Body of pancreas (tissue), 4 donors: ENCODE results near the gene AK5. TPM values are rescaled to one million over a fixed set of nuclear protein-coding genes. Genes with fewer than 3 reads are reported as not detected.

Experiments used
- ATAC-seq: fragments of 150-250 bp; one replicate; pipeline ENCODE4 v1.9.1; 2016
- DNase-seq, 4 donors: peaks; one replicate each; pipeline ENCODE4 v3.0.0-alpha.2; 2019
- H3K27ac ChIP-seq, 4 donors: fragments of 200-600 bp; sonication (generic); 1 replicate in 3 of 4; 2 replicates in 1 of 4; pipeline versions ENCODE4 v1.5.1 to v1.6.1; 2016 to 2019; ENCODE audit warnings: mild to moderate bottlenecking in 1 of 4, mixed read lengths in 1 of 4, moderate library complexity in 1 of 4
- H3K27me3 ChIP-seq, 2 donors: fragments of 200-600 bp; sonication (generic); one replicate each; pipeline ENCODE4 v1.6.0; 2016; ENCODE audit warnings: mild to moderate bottlenecking in 1 of 2
- H3K36me3 ChIP-seq, 2 donors: fragments of 200-600 bp; sonication (generic); replicated peaks in 1 of 2; 2 replicates each; pipeline ENCODE4 v1.5.1; 2016; ENCODE audit warnings: low read depth in 2 of 2; ENCODE audit not compliant: insufficient read depth in 1 of 2
- H3K4me1 ChIP-seq: fragments of 200-600 bp; sonication (generic); one replicate; pipeline ENCODE4 v1.6.0; 2016
- H3K4me3 ChIP-seq, 2 donors: fragments of 200-600 bp; sonication (generic); 1 replicate in 1 of 2; 2 replicates in 1 of 2; pipeline ENCODE4 v1.5.1; 2016 to 2019
- H3K9me3 ChIP-seq, 3 donors: fragments of 200-600 bp; sonication (generic); 1 replicate in 2 of 3; 2 replicates in 1 of 3; pipeline ENCODE4 v1.5.1; 2016
- POLR2A ChIP-seq, 3 donors: fragments of 450-650 bp; IDR thresholded peaks; one replicate each; pipeline ENCODE4 v1.6.1; 2016; ENCODE audit warnings: antibody characterized with exemption in 3 of 3, mild to moderate bottlenecking in 2 of 3
- WGBS, 2 donors: methylation state at CpG; one replicate each; pipeline ENCODE4 v1.1.5; 2017; 5-methylcytosine and 5-hydroxymethylcytosine counted together
- intact Hi-C: fragments of 100-400 bp; cut with DNase I; formaldehyde crosslinking; loops from one replicate; pipeline ENCODE4 v1.15.1; 2023
- total RNA-seq, 2 donors: library from RNA; depleted of rRNA; stranded (reverse); fragments of >200 nt; gene quantifications; one replicate each; pipeline ENCODE4 v1.1.0, GENCODE V29; 2016
- TF ChIP-seq, protein P1 (sequence below), 7 experiments: fragments of 450-650 bp in 4 of 7; fragments of 200-600 bp in 3 of 7; sonication (generic) in 3 of 7; IDR thresholded peaks; one replicate each; pipeline ENCODE4 v1.5.1; 2016 to 2019; ENCODE audit warnings: antibody characterized with exemption in 7 of 7

AK5 gene
- total RNA-seq, 2 donors from 2014 or later: not detected

DNA sequence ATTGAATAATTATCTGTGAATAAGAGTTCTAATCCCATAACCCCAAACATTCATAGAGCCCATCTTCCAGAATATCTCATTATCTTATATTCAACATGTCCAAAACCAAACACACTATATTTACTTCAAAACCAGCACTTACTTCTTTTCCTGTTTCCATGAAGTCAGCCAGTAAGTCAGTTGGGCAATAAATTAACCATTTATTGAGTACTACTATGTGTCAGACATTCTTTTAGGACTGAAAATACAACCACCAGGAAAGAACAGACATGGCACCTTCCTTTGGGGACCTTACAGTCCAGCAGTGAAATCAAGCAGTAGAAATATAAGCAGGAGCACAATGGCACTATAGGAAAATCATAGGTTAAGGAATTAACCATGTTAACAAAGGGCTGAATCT is 8.8 kb downstream of the AK5 start:
- Histone ChIP-seq H3K27ac (no peak overlapping the region), H3K9me3 (no peaks in the 10 kb centered on the region), H3K4me1 (no peaks in the 10 kb centered on the region), H3K36me3 (no peaks in the 10 kb centered on the region), H3K27me3 (no peaks in the 10 kb centered on the region), H3K4me3 (no peak overlapping the region)
- TF ChIP-seq, protein P1, sequence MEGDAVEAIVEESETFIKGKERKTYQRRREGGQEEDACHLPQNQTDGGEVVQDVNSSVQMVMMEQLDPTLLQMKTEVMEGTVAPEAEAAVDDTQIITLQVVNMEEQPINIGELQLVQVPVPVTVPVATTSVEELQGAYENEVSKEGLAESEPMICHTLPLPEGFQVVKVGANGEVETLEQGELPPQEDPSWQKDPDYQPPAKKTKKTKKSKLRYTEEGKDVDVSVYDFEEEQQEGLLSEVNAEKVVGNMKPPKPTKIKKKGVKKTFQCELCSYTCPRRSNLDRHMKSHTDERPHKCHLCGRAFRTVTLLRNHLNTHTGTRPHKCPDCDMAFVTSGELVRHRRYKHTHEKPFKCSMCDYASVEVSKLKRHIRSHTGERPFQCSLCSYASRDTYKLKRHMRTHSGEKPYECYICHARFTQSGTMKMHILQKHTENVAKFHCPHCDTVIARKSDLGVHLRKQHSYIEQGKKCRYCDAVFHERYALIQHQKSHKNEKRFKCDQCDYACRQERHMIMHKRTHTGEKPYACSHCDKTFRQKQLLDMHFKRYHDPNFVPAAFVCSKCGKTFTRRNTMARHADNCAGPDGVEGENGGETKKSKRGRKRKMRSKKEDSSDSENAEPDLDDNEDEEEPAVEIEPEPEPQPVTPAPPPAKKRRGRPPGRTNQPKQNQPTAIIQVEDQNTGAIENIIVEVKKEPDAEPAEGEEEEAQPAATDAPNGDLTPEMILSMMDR (IDR thresholded peaks at IDR 0.05): no peak
- no peak for TF ChIP-seq POLR2A (IDR thresholded peaks at IDR 0.05)
- ATAC-seq (no peak), DNase-seq (no peak)
- intact Hi-C loops: no loop called here

DNA sequence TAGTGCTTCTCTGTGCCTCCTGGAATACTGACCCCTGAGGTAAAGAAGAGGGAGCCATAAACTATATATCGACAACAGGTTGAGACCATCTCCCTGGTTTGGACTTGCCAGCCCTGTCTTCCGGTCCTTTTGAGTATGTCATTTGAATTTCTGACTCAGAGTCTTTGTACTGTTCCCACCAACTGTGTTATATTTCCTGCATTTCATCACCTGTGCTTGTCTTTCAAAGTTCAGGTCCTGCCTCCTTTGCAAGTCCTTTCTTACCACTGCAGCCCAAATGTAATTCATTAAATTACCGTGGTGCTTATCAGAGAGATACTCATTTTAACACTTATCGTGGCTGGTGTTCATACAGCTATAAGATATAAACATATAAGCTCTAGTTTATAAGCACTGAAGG is 10.7 kb downstream of the AK5 start:
- Histone ChIP-seq H3K9me3 (no peaks in the 10 kb centered on the region), H3K27me3 (no peaks in the 10 kb centered on the region), H3K36me3 (no peaks in the 10 kb centered on the region), H3K27ac (no peak overlapping the region), H3K4me1 (no peaks in the 10 kb centered on the region), H3K4me3 (no peak overlapping the region)
- no peak for DNase-seq
- TF ChIP-seq POLR2A (IDR thresholded peaks at IDR 0.05): no peak
- TF ChIP-seq, protein P1 (IDR thresholded peaks at IDR 0.05): no peak
- no peak for ATAC-seq
- intact Hi-C loops: no loop called here
- WGBS, 2 donors: 49 to 68% methylated on average over 4 of the region's 4 CpGs

DNA sequence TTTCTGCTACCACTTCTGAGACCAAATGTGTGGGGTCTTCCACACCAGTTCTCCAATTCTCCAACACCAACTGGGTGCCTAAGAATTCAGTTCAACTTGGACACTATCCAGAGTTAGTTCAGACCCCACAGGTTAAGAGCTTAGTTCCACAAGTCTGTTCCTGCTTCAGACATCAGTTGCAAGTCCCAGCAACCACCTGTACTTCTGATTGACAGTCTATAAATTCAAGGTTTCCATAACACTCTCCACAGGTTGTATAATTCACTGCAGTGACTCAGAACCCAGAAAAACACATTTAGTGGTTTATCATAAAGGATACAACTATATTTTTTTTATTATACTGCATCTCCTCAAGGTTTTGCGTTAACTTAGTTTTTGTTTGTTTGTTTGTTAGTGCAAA is 18.7 kb downstream of the AK5 start:
- H3K27me3 ChIP-seq: no peaks in the 10 kb centered on the region
- no peaks in the 10 kb centered on the region for H3K4me1 ChIP-seq
- no peaks in the 10 kb centered on the region for H3K36me3 ChIP-seq
- ATAC-seq (no peak), DNase-seq (no peak)
- H3K4me3 ChIP-seq: no peak overlapping the region
- intact Hi-C loops: no loop called here
- H3K27ac ChIP-seq: no peak overlapping the region
- TF ChIP-seq, protein P1 (IDR thresholded peaks at IDR 0.05): no peak
- TF ChIP-seq POLR2A (IDR thresholded peaks at IDR 0.05): no peak
- 81 to 86% methylated on average over 1 of the region's 1 CpG for WGBS, 2 donors
- H3K9me3 ChIP-seq: no peaks in the 10 kb centered on the region

DNA sequence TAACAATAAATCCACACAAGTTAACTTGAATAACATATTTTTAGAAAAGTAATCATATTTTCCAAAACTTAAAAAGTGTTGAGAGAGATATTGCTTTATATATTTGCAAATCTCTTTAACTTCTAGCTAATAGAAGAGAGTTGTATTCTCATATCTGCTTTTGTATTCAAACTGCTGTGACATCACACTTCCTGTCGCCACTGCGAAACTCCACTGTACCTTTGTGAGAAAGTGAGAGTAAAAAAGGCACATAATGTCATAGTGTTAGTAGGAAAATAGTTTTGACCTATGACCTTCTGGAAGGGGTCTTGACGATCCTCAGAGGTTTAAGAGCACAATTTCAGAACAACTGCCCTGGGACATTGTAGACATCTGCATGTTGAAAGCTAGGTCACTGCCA is 21.6 kb downstream of the AK5 start:
- DNase-seq: no peak
- intact Hi-C loops: no loop called here
- no peak for ATAC-seq
- H3K4me3 ChIP-seq: no peak overlapping the region
- no peak overlapping the region for H3K27ac ChIP-seq
- no peaks in the 10 kb centered on the region for H3K4me1 ChIP-seq
- no peak for TF ChIP-seq POLR2A (IDR thresholded peaks at IDR 0.05)
- TF ChIP-seq, protein P1 (IDR thresholded peaks at IDR 0.05): no peak
- no peaks in the 10 kb centered on the region for H3K36me3 ChIP-seq
- 63 to 70% methylated on average over 3 of the region's 3 CpGs for WGBS, 2 donors
- H3K27me3 ChIP-seq: no peaks in the 10 kb centered on the region
- no peaks in the 10 kb centered on the region for H3K9me3 ChIP-seq

DNA sequence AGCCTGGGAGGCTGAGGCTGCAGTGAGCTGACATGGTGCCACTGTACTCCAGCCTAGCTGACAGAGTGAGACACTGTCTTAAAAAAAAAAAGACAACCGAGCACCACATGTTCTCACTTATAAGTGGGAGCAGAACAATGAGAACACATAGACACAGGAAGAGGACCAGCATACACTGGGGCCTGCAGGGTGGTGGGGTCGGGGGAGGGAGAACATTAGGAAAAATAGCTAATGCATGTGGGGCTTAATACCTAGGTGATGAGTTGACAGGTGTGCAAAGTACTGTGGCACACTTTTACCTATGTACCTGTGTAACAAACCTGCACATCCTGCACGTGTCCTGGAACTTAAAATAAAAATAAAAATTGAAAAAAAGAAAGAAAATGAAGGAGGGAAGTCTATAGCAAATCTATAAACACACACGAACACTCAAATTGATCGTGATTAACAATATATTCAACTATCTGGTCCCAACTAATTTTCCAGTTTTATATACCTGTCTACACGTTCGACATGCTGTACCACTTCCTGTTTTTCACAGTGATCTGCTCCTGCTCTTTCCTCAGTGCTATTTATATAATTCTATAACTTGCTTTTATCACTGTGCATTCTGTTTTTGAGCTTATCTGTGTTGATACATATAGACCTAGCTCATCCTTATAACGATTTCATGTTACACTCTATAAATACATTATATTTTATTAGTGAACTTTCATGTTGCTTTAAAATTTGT is 27.2 kb downstream of the AK5 start:
- no peaks in the 10 kb centered on the region for H3K4me1 ChIP-seq
- no peak overlapping the region for H3K4me3 ChIP-seq
- TF ChIP-seq POLR2A (IDR thresholded peaks at IDR 0.05): no peak
- TF ChIP-seq, protein P1 (IDR thresholded peaks at IDR 0.05): no peak
- H3K27ac ChIP-seq: no peak overlapping the region
- ATAC-seq (no peak), DNase-seq (no peak)
- 42 to 43% methylated on average over 8 of the region's 8 CpGs for WGBS, 2 donors
- H3K36me3 ChIP-seq: no peaks in the 10 kb centered on the region
- H3K27me3 ChIP-seq: no peaks in the 10 kb centered on the region
- no peaks in the 10 kb centered on the region for H3K9me3 ChIP-seq
- intact Hi-C loops: no loop called here
